Progenitor cell of endocrine pancreas (in vitro differentiated cells): Measurements from ENCODE around the gene KRTAP5-5. TPM values are rescaled to one million over a fixed set of nuclear protein-coding genes. Genes with fewer than 3 reads are reported as not detected.
"Not testable (repeated sequence)": the region's sequence is repeated elsewhere in the genome, so short reads cannot be mapped to it uniquely, and the experiment has no call there.

ENCODE experiments used
- DNase-seq: peaks from one replicate; pipeline ENCODE4 v3.0.0; 2021; ENCODE audit warnings: low spot score; ENCODE audit not compliant: unreplicated experiment
- H3K27ac Mint-ChIP-seq: 2 replicates; pipeline ENCODE4 v1.8.0; 2021; ENCODE audit warnings: mild to moderate bottlenecking, moderate library complexity, mixed read lengths
- H3K27me3 Mint-ChIP-seq: 2 replicates; pipeline ENCODE4 v1.8.0; 2021; ENCODE audit warnings: mixed read lengths
- H3K36me3 Mint-ChIP-seq: 2 replicates; pipeline ENCODE4 v1.8.0; 2022; ENCODE audit warnings: mixed read lengths; ENCODE audit not compliant: insufficient read depth
- H3K4me1 Mint-ChIP-seq: 2 replicates; pipeline ENCODE4 v1.8.0; 2021; ENCODE audit warnings: low read depth, mixed read lengths
- H3K4me3 Mint-ChIP-seq: 2 replicates; pipeline ENCODE4 v1.8.0; 2021; ENCODE audit warnings: low read depth, mild to moderate bottlenecking, moderate library complexity, mixed read lengths
- H3K9me3 Mint-ChIP-seq: 2 replicates; pipeline ENCODE4 v1.8.0; 2021; ENCODE audit warnings: low read depth, mixed read lengths
- CTCF ChIP-seq: fragments of 200-600 bp; sonication (generic); IDR thresholded peaks from one replicate; pipeline ENCODE4 v1.5.0; 2021; ENCODE audit warnings: antibody characterized with exemption, mild to moderate bottlenecking; ENCODE audit not compliant: unreplicated experiment
- total RNA-seq: library from RNA; stranded (reverse); gene quantifications from 2 replicates; pipeline ENCODE4 v1.2.1, GENCODE V29; 2021

KRTAP5-5 gene
- total RNA-seq, 1 donor from 2014 or later: not detected

GRCh38 chr11:1598816-1599215, 30.8 kb upstream of the KRTAP5-5 start:
- Mint-ChIP-seq H3K9me3 (no peaks in the 10 kb centered on the region), H3K27me3 (peaks cover 61% of the 10 kb centered on the region), H3K4me1 (no peaks in the 10 kb centered on the region), H3K4me3 (no peak overlapping the region), H3K36me3 (peaks cover 4% of the 10 kb centered on the region), H3K27ac (no peak overlapping the region)
- no peak for DNase-seq
- no peak for TF ChIP-seq CTCF

GRCh38 chr11:1600626-1601025, 28.9 kb upstream of the KRTAP5-5 start:
- no peak for DNase-seq
- Mint-ChIP-seq H3K9me3 (no peaks in the 10 kb centered on the region), H3K4me3 (no peak overlapping the region), H3K27ac (no peak overlapping the region), H3K36me3 (peaks cover 4% of the 10 kb centered on the region), H3K4me1 (no peaks in the 10 kb centered on the region), H3K27me3 (peaks cover 48% of the 10 kb centered on the region)
- no peak for TF ChIP-seq CTCF

- not testable (repeated sequence) for H3K4me1 Mint-ChIP-seq
Observed at GRCh38 chr11:1601663-1602062, 27.9 kb upstream of the KRTAP5-5 start.

GRCh38 chr11:1603629-1604028, 25.9 kb upstream of the KRTAP5-5 start:
- H3K36me3 Mint-ChIP-seq: no peaks in the 10 kb centered on the region
- peaks cover 43% of the 10 kb centered on the region for H3K27me3 Mint-ChIP-seq
- H3K9me3 Mint-ChIP-seq: no peaks in the 10 kb centered on the region
- no peak for TF ChIP-seq CTCF
- no peak for DNase-seq
- no peaks in the 10 kb centered on the region for H3K4me1 Mint-ChIP-seq
- no peak overlapping the region for H3K4me3 Mint-ChIP-seq
- peak overlapping the region; percentile 3 for H3K27ac Mint-ChIP-seq

More at GRCh38 chr11:1601663-1602062, 27.9 kb upstream of the KRTAP5-5 start:
- not testable (repeated sequence) for DNase-seq, H3K36me3 Mint-ChIP-seq, H3K27ac Mint-ChIP-seq, H3K9me3 Mint-ChIP-seq, H3K4me3 Mint-ChIP-seq
- H3K27me3 Mint-ChIP-seq: peaks cover 44% of the 10 kb centered on the region

- H3K9me3 Mint-ChIP-seq: no peaks in the 10 kb centered on the region
- no peaks in the 10 kb centered on the region for H3K4me1 Mint-ChIP-seq
- no peak for DNase-seq
- H3K27ac Mint-ChIP-seq: no peak overlapping the region
- H3K4me3 Mint-ChIP-seq: no peak overlapping the region
- no peaks in the 10 kb centered on the region for H3K36me3 Mint-ChIP-seq
- no peak for TF ChIP-seq CTCF
- H3K27me3 Mint-ChIP-seq: peaks cover 44% of the 10 kb centered on the region
Observed at GRCh38 chr11:1604181-1604580, 25.4 kb upstream of the KRTAP5-5 start.

GRCh38 chr11:1604711-1605110, 24.9 kb upstream of the KRTAP5-5 start:
- no peaks in the 10 kb centered on the region for H3K4me1 Mint-ChIP-seq
- no peak for DNase-seq

GRCh38 chr11:1605923-1606322, 23.7 kb upstream of the KRTAP5-5 start:
- H3K9me3 Mint-ChIP-seq, H3K27ac Mint-ChIP-seq, DNase-seq, H3K4me1 Mint-ChIP-seq, H3K36me3 Mint-ChIP-seq, H3K4me3 Mint-ChIP-seq: not testable (repeated sequence)
- H3K27me3 Mint-ChIP-seq: peaks cover 41% of the 10 kb centered on the region

More at GRCh38 chr11:1604711-1605110, 24.9 kb upstream of the KRTAP5-5 start:
- Mint-ChIP-seq H3K36me3 (no peaks in the 10 kb centered on the region), H3K27me3 (peaks cover 44% of the 10 kb centered on the region), H3K9me3 (no peaks in the 10 kb centered on the region), H3K4me3 (no peak overlapping the region), H3K27ac (no peak overlapping the region)
- no peak for TF ChIP-seq CTCF

GRCh38 chr11:1607156-1607845, 22.3 kb upstream of the KRTAP5-5 start:
- H3K27ac Mint-ChIP-seq: not testable (repeated sequence)

More at GRCh38 chr11:1607156-1607845, 22.3 kb upstream of the KRTAP5-5 start:
- not testable (repeated sequence) for H3K4me1 Mint-ChIP-seq, DNase-seq, H3K9me3 Mint-ChIP-seq, H3K36me3 Mint-ChIP-seq
- Mint-ChIP-seq H3K4me3 (peak overlapping the region; percentile 50), H3K27me3 (peaks cover 40% of the 10 kb centered on the region)
